ENCODE data around the gene RAB27A.
"Not testable (repeated sequence)": the region's sequence is repeated elsewhere in the genome, so short reads cannot be mapped to it uniquely, and the experiment has no call there.

Gene RAB27A

GRCh38 chr15:55250392-55250791 lies 39.2 kb downstream of the RAB27A start:
- TF ChIP-seq CTCF (conservative IDR thresholded peaks at IDR 0.05; ENCODE audit: control insufficient read depth, insufficient read depth, low read depth, low read length) = no peak
- no peak overlapping the region for H3K4me3 ChIP-seq (ENCODE audit: control insufficient read depth, low read depth, low read length)
- peak; percentile 95 for DNase-seq (ENCODE audit: low read depth)

GRCh38 chr15:55249885-55250284 lies 39.7 kb downstream of the RAB27A start:
- DNase-seq (ENCODE audit: low read depth); H3K4me3 ChIP-seq (ENCODE audit: control insufficient read depth, low read depth, low read length): not testable (repeated sequence)

- no peak for DNase-seq (ENCODE audit: low read depth)
- no peak for TF ChIP-seq CTCF (conservative IDR thresholded peaks at IDR 0.05; ENCODE audit: control insufficient read depth, insufficient read depth, low read depth, low read length)
- no peak overlapping the region for H3K4me3 ChIP-seq (ENCODE audit: control insufficient read depth, low read depth, low read length)
These were observed 40.7 kb downstream of the RAB27A start for GRCh38 chr15:55248895-55249294.

GRCh38 chr15:55247766-55248427 lies 41.7 kb downstream of the RAB27A start:
- TF ChIP-seq CTCF (conservative IDR thresholded peaks at IDR 0.05; ENCODE audit: control insufficient read depth, insufficient read depth, low read depth, low read length) = no peak
- DNase-seq (ENCODE audit: low read depth) = no peak
- H3K4me3 ChIP-seq (ENCODE audit: control insufficient read depth, low read depth, low read length) = no peak overlapping the region

GRCh38 chr15:55247311-55247710 lies 42.3 kb downstream of the RAB27A start:
- no peak for DNase-seq (ENCODE audit: low read depth)
- no peak for TF ChIP-seq CTCF (conservative IDR thresholded peaks at IDR 0.05; ENCODE audit: control insufficient read depth, insufficient read depth, low read depth, low read length)
- H3K4me3 ChIP-seq (ENCODE audit: control insufficient read depth, low read depth, low read length) = no peak overlapping the region

- TF ChIP-seq CTCF (conservative IDR thresholded peaks at IDR 0.05; ENCODE audit: control insufficient read depth, insufficient read depth, low read depth, low read length) = no peak
- DNase-seq (ENCODE audit: low read depth) = no peak
These were observed 43.0 kb downstream of the RAB27A start for GRCh38 chr15:55246567-55246966.

GRCh38 chr15:55245059-55245458 lies 44.6 kb downstream of the RAB27A start:
- H3K4me3 ChIP-seq (ENCODE audit: control insufficient read depth, low read depth, low read length) = no peak overlapping the region
- TF ChIP-seq CTCF (conservative IDR thresholded peaks at IDR 0.05; ENCODE audit: control insufficient read depth, insufficient read depth, low read depth, low read length) = no peak
- no peak for DNase-seq (ENCODE audit: low read depth)

More at GRCh38 chr15:55246567-55246966, 43.0 kb downstream of the RAB27A start:
- H3K4me3 ChIP-seq (ENCODE audit: control insufficient read depth, low read depth, low read length) = no peak overlapping the region
